H1 (cell line): ENCODE results near the gene MYH13. TPM values are rescaled to one million over a fixed set of nuclear protein-coding genes. Genes with fewer than 3 reads are reported as not detected.

Source experiments
- CTCF ChIA-PET: fragments of 300-600 bp; sonication (Branson Sonifier 250); formaldehyde crosslinking; loops from one replicate; lab custom pipeline; 2021; ENCODE audit not compliant: partially characterized antibody; lab: Charles Lee
- POLR2A ChIA-PET: fragments of 300-600 bp; sonication (Branson Sonifier 250); formaldehyde crosslinking; loops from one replicate; lab custom pipeline; 2021; ENCODE audit warnings: inconsistent platforms; ENCODE audit not compliant: partially characterized antibody; lab: Charles Lee
- DNase-seq, 2 experiments: peaks; one replicate each; pipeline versions ENCODE4 v3.0.0 to v3.0.0-alpha.2; 2010 to 2022; ENCODE audit warnings: low spot score in 2 of 2, low read depth in 1 of 2, mixed read lengths in 1 of 2
- FAIRE-seq: peaks from 2 replicates; lab custom pipeline; 2011; peaks lifted over from hg19 to GRCh38; lab: Jason Lieb, UNC
- H2AFZ ChIP-seq: 2 replicates; pipeline ENCODE4 v1.8.1; 2012; ENCODE audit warnings: low read length, inconsistent platforms
- H2AK5ac ChIP-seq: 2 replicates; pipeline ENCODE4 v1.6.1; 2013; ENCODE audit warnings: low read depth, low read length
- H2BK120ac ChIP-seq: replicated peaks from 2 replicates; pipeline ENCODE3; 2013; ENCODE audit warnings: low read depth, low read length, inconsistent platforms
- H2BK12ac ChIP-seq: 2 replicates; pipeline ENCODE4 v1.6.1; 2013; ENCODE audit warnings: low read depth, low read length
- H2BK15ac ChIP-seq: 2 replicates; pipeline ENCODE4 v1.6.1; 2013; ENCODE audit warnings: low read length
- H2BK20ac ChIP-seq: 2 replicates; pipeline ENCODE4 v1.6.1; 2013; ENCODE audit warnings: low read length
- H2BK5ac ChIP-seq: 2 replicates; pipeline ENCODE4 v1.6.1; 2013; ENCODE audit warnings: low read depth, low read length
- H3K14ac ChIP-seq: 2 replicates; pipeline ENCODE4 v1.6.1; 2013; ENCODE audit warnings: inconsistent platforms; ENCODE audit not compliant: insufficient read length
- H3K18ac ChIP-seq: 2 replicates; pipeline ENCODE4 v1.6.1; 2013; ENCODE audit warnings: low read length; ENCODE audit errors: extremely low read depth
- H3K23ac ChIP-seq: 2 replicates; pipeline ENCODE4 v1.6.1; 2013; ENCODE audit warnings: inconsistent platforms; ENCODE audit not compliant: insufficient read length
- H3K23me2 ChIP-seq: 2 replicates; pipeline ENCODE4 v1.6.1; 2013; ENCODE audit warnings: low read depth, low read length
- H3K27ac ChIP-seq: 2 replicates; pipeline ENCODE4 v1.6.1; 2011; ENCODE audit warnings: low read depth, low read length, inconsistent platforms
- H3K27me3 ChIP-seq, 4 experiments: replicated peaks in 1 of 4; 1 replicate in 1 of 4; 2 replicates in 3 of 4; pipeline versions ENCODE4 v1.6.1 to v1.8.1; 2011 to 2013; ENCODE audit warnings: low read length in 3 of 4, mild to moderate bottlenecking in 3 of 4, inconsistent platforms in 2 of 4, mixed read lengths in 2 of 4, moderate library complexity in 1 of 4; ENCODE audit not compliant: control insufficient read depth in 3 of 4, insufficient read depth in 3 of 4; ENCODE audit errors: extremely low read depth in 1 of 4
- H3K36me3 ChIP-seq, 4 experiments: 2 replicates each; pipeline versions ENCODE4 v1.6.1 to v1.8.1; 2011 to 2013; ENCODE audit warnings: mild to moderate bottlenecking in 4 of 4, low read length in 3 of 4, moderate library complexity in 2 of 4, control low read depth in 1 of 4, inconsistent platforms in 1 of 4; ENCODE audit not compliant: insufficient read depth in 4 of 4, control insufficient read depth in 2 of 4
- H3K4ac ChIP-seq: replicated peaks from 2 replicates; pipeline ENCODE3; 2013; ENCODE audit warnings: low read length, low read depth, mixed read lengths, inconsistent platforms; ENCODE audit not compliant: insufficient read length
- H3K4me1 ChIP-seq, 4 experiments: replicated peaks in 1 of 4; 1 replicate in 1 of 4; 2 replicates in 3 of 4; pipeline versions ENCODE4 v1.6.1 to v1.8.1; 2011 to 2013; ENCODE audit warnings: low read length in 3 of 4, inconsistent platforms in 2 of 4, mixed read lengths in 1 of 4; ENCODE audit not compliant: insufficient read depth in 4 of 4, control insufficient read depth in 3 of 4
- H3K4me2 ChIP-seq, 2 experiments: 2 replicates each; pipeline versions ENCODE4 v1.6.1 to v1.8.1; 2011 to 2013; ENCODE audit warnings: low read depth in 2 of 2, low read length in 2 of 2, control low read depth in 1 of 2, inconsistent platforms in 1 of 2, mild to moderate bottlenecking in 1 of 2; ENCODE audit not compliant: insufficient read depth in 1 of 2
- H3K4me3 ChIP-seq, 4 experiments: fragments of 200-600, 300-600 bp in 1 of 4; sonication (generic), shearing (Covaris generic), sonication (Bioruptor Twin) in 1 of 4; 2 replicates each; pipeline versions ENCODE4 v1.5.1 to v1.8.1; 2011 to 2016; ENCODE audit warnings: low read length in 4 of 4, low read depth in 3 of 4, control low read depth in 2 of 4, inconsistent platforms in 2 of 4, mild to moderate bottlenecking in 2 of 4, mixed read lengths in 1 of 4, moderate library complexity in 1 of 4; ENCODE audit not compliant: insufficient read depth in 2 of 4; ENCODE audit errors: extremely low read depth in 1 of 4
- H3K56ac ChIP-seq: replicated peaks from 2 replicates; pipeline ENCODE3; 2013; ENCODE audit warnings: low read depth, mild to moderate bottlenecking, mixed read lengths, low read length, inconsistent platforms; ENCODE audit not compliant: insufficient read length
- H3K79me1 ChIP-seq: 2 replicates; pipeline ENCODE4 v1.6.1; 2013; ENCODE audit warnings: low read depth, low read length, control low read depth
- H3K79me2 ChIP-seq, 2 experiments: 2 replicates each; pipeline versions ENCODE4 v1.6.1 to v1.8.1; 2012 to 2013; ENCODE audit warnings: low read length in 2 of 2, mild to moderate bottlenecking in 2 of 2, inconsistent platforms in 1 of 2; ENCODE audit not compliant: insufficient read depth in 2 of 2, control insufficient read depth in 1 of 2
- H3K9ac ChIP-seq, 4 experiments: replicated peaks in 1 of 4; 1 replicate in 1 of 4; 2 replicates in 3 of 4; pipeline versions ENCODE4 v1.6.1 to v1.8.1; 2011 to 2013; ENCODE audit warnings: low read depth in 3 of 4, low read length in 3 of 4, control low read depth in 2 of 4, mild to moderate bottlenecking in 2 of 4, moderate library complexity in 2 of 4, inconsistent platforms in 1 of 4; ENCODE audit errors: extremely low read depth in 1 of 4
- H3K9me3 ChIP-seq, 2 experiments: 2 replicates each; pipeline versions ENCODE4 v1.6.1 to v1.8.1; 2012 to 2013; ENCODE audit warnings: mild to moderate bottlenecking in 2 of 2, moderate library complexity in 2 of 2, control low read depth in 1 of 2, inconsistent platforms in 1 of 2, low read depth in 1 of 2, low read length in 1 of 2, mixed read lengths in 1 of 2; ENCODE audit not compliant: insufficient read depth in 2 of 2
- H4K20me1 ChIP-seq, 2 experiments: replicated peaks in 1 of 2; 2 replicates each; pipeline versions ENCODE3 to v1.8.1; 2011 to 2013; ENCODE audit warnings: inconsistent platforms in 2 of 2, low read length in 2 of 2, mild to moderate bottlenecking in 1 of 2; ENCODE audit not compliant: insufficient read depth in 2 of 2, control insufficient read depth in 1 of 2
- H4K5ac ChIP-seq: 2 replicates; pipeline ENCODE4 v1.6.1; 2013; ENCODE audit warnings: low read length, low read depth, mixed read lengths, inconsistent platforms; ENCODE audit not compliant: insufficient read length
- H4K8ac ChIP-seq: 2 replicates; pipeline ENCODE4 v1.8.0; 2013; ENCODE audit warnings: mild to moderate bottlenecking, moderate library complexity, low read length, inconsistent platforms; ENCODE audit not compliant: insufficient read depth; ENCODE audit errors: extremely low read depth
- H4K91ac ChIP-seq: replicated peaks from 2 replicates; pipeline ENCODE3; 2013; ENCODE audit warnings: low read length, mixed read lengths, inconsistent platforms; ENCODE audit not compliant: insufficient read length
- CHD1 ChIP-seq: IDR thresholded peaks from 2 replicates; pipeline ENCODE4 v1.6.1; 2012; ENCODE audit warnings: low read depth, low read length, improper control_type of control experiment
- FOSL1 ChIP-seq: IDR thresholded peaks from 2 replicates; pipeline ENCODE4 v1.6.1; 2011; ENCODE audit warnings: mild to moderate bottlenecking, low read depth, low read length, moderate library complexity; ENCODE audit not compliant: insufficient read depth
- JUND ChIP-seq: IDR thresholded peaks from 2 replicates; pipeline ENCODE4 v1.6.1; 2011; ENCODE audit warnings: mild to moderate bottlenecking, improper control_type of control experiment, low read length
- MAFK ChIP-seq: IDR thresholded peaks from 2 replicates; pipeline ENCODE4 v1.6.1; 2012; ENCODE audit warnings: low read depth, mild to moderate bottlenecking, improper control_type of control experiment, low read length
- SP1 ChIP-seq: IDR thresholded peaks from 2 replicates; pipeline ENCODE4 v1.6.1; 2011; ENCODE audit warnings: low read depth, low read length
- WGBS, 2 experiments: shearing (Covaris generic) in 1 of 2; methylation state at CpG; one replicate each; pipeline versions ENCODE4 v1.1.6 to v1.1.7; 2013 to 2015; ENCODE audit warnings: low lambda C conversion rate in 2 of 2, mixed read lengths in 2 of 2, inconsistent platforms in 1 of 2, low coverage in 1 of 2, missing lambda C conversion rate in 1 of 2; ENCODE audit not compliant: insufficient replicate concordance in 2 of 2, insufficient coverage in 1 of 2, insufficient read length in 1 of 2; ENCODE audit errors: extremely low coverage in 1 of 2, missing lambda C conversion rate in 1 of 2; 5-methylcytosine and 5-hydroxymethylcytosine counted together
- polyA plus RNA-seq, 7 experiments: library from polyadenylated mRNA; depleted of rRNA in 3 of 7; stranded (reverse) in 5 of 7; unstranded in 2 of 7; fragments of >200 nt in 5 of 7; fragments of 200-250 nt in 2 of 7; gene quantifications; 1 replicate in 5 of 7; 2 replicates in 1 of 7; 4 replicates in 1 of 7; pipeline versions ENCODE4 v1.2.1 to v1.2.3, GENCODE V29; 2011 to 2013; ENCODE audit warnings: missing spikeins in 2 of 7, mixed read lengths in 2 of 7
- total RNA-seq: library from RNA; stranded (reverse); fragmentation: NEBNext Ultra II Directional; extraction: Animal tissue kit (Norgen Biotek cat#: 25700); gene quantifications from 2 replicates; pipeline ENCODE4 v1.2.1, GENCODE V29; 2021

MYH13 gene
- total and polyA plus RNA-seq, 2 of the 8 experiments (the other 6 are each of a cell fraction or from before 2014, with no cell fraction given) = not detected

- 0 out of 2 replicates have a peak, but pooled peaks have one; percentile 56 for TF ChIP-seq FOSL1
- no peak for TF ChIP-seq MAFK
- 0 out of 2 replicates have a peak, but pooled peaks have one; percentile 31 for TF ChIP-seq SP1
- TF ChIP-seq JUND = no peak
- no peak for TF ChIP-seq CHD1
- 0 out of 2 replicates have a peak overlapping the region, but pooled peaks have one; percentile 46 for H2BK15ac ChIP-seq
- peaks cover 0 to 2% (median 1%) of the 10 kb centered on the region in 4 experiments; a peak in 2 of 7 replicates for H3K4me1 ChIP-seq
- 0 out of 2 replicates have a peak overlapping the region, but pooled peaks have one; percentile 18 for H2BK20ac ChIP-seq
- H3K56ac ChIP-seq = no peak overlapping the region
- no peak overlapping the region for H3K18ac ChIP-seq
- H4K20me1 ChIP-seq = no peaks in the 10 kb centered on the region
- H2AFZ ChIP-seq = peak overlapping the region; percentile 27; the same call in 1 of the 2 replicates
- no peak overlapping the region for H4K8ac ChIP-seq
- no peak overlapping the region for H2BK120ac ChIP-seq
- DNase-seq (no peak), FAIRE-seq (no peak)
- no peak overlapping the region for H4K91ac ChIP-seq
- no peak overlapping the region for H3K27ac ChIP-seq
- no peaks in the 10 kb centered on the region for H3K79me2 ChIP-seq
- H3K4me2 ChIP-seq = no peak overlapping the region
- no peaks in the 10 kb centered on the region for H3K27me3 ChIP-seq
- CTCF ChIA-PET = interaction anchor here (0.9 to 6.2 kb wide), 9 partner anchors 24 to 337 kb away, joined by 3 to 60 read pairs (median 4); no protein-coding TSS in a partner anchor
- no peak overlapping the region for H4K5ac ChIP-seq
- no peaks in the 10 kb centered on the region; the same call in 1 of the 2 replicates for H3K23me2 ChIP-seq
- H2BK5ac ChIP-seq = no peak overlapping the region
- H2BK12ac ChIP-seq = 0 out of 2 replicates have a peak overlapping the region, but pooled peaks have one; percentile 39
- H3K9ac ChIP-seq = no peak overlapping the region
- POLR2A ChIA-PET = interaction anchor here (0.9 kb wide), 1 partner anchor 22 kb away, joined by 3 read pairs; no protein-coding TSS in a partner anchor
- H3K23ac ChIP-seq = no peak overlapping the region
- peak overlapping the region in 1 of 4 experiments; percentile 4; a peak in 1 of 8 replicates for H3K4me3 ChIP-seq
- H3K14ac ChIP-seq = no peak overlapping the region
- no peak overlapping the region for H3K4ac ChIP-seq
- H2AK5ac ChIP-seq = no peak overlapping the region
- H3K9me3 ChIP-seq = no peaks in the 10 kb centered on the region
- no peaks in the 10 kb centered on the region for H3K79me1 ChIP-seq
- no peaks in the 10 kb centered on the region for H3K36me3 ChIP-seq
- WGBS, 2 experiments = 91% methylated on average over 12 of the region's 12 CpGs; no CpG with 5 or more reads in 1 of the 2 experiments
These were observed 80.5 kb downstream of the MYH13 start for GRCh38 chr17:10292057-10292937.
